Measurements from ENCODE around the gene XRCC5.

Gene XRCC5

GRCh38 chr2:216169087-216169486 lies 59.9 kb downstream of the XRCC5 start:
- peaks cover 24% of the 10 kb centered on the region for H3K36me3 ChIP-seq (ENCODE audit: insufficient read depth, low read length)
- no peak overlapping the region for H3K9ac ChIP-seq (ENCODE audit: low read depth, low read length)
- H3K9me3 ChIP-seq (ENCODE audit: control insufficient read depth, insufficient read depth, low read length) = no peaks in the 10 kb centered on the region
- H3K4me1 ChIP-seq (ENCODE audit: insufficient read depth, low read length) = no peaks in the 10 kb centered on the region

- Histone ChIP-seq H3K9ac (ENCODE audit: low read depth, low read length) (no peak overlapping the region), H3K4me1 (ENCODE audit: insufficient read depth, low read length) (no peaks in the 10 kb centered on the region), H3K36me3 (ENCODE audit: insufficient read depth, low read length) (peaks cover 28% of the 10 kb centered on the region), H3K9me3 (ENCODE audit: control insufficient read depth, insufficient read depth, low read length) (no peaks in the 10 kb centered on the region)
Observed at GRCh38 chr2:216170076-216170763, 61.1 kb downstream of the XRCC5 start.

DNA sequence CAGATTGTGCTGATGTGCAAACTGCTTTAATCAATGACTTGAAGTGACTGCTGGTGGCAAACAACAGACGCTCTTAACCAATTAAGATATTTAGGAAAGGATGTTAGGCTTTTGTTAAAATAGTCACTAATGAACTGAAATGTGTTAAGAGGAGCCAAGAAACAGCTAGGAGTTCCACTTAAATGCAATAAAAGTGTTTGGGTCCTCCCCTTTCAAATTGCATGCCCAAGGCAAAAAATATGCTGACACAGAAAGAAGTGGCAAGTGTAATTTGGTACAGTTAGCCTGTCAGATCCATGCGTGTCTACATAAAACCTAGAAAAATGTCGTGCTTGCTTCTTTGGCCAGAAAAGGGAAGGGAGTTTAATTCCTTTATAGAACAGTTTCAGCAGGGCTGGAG lies 61.9 kb downstream of the XRCC5 start:
- Histone ChIP-seq H3K36me3 (ENCODE audit: insufficient read depth, low read length) (peaks cover 30% of the 10 kb centered on the region), H3K4me1 (ENCODE audit: insufficient read depth, low read length) (no peaks in the 10 kb centered on the region), H3K9me3 (ENCODE audit: control insufficient read depth, insufficient read depth, low read length) (no peaks in the 10 kb centered on the region), H3K9ac (ENCODE audit: low read depth, low read length) (no peak overlapping the region)

GRCh38 chr2:216172493-216172892 lies 63.3 kb downstream of the XRCC5 start:
- Histone ChIP-seq H3K9ac (ENCODE audit: low read depth, low read length) (no peak overlapping the region), H3K36me3 (ENCODE audit: insufficient read depth, low read length) (peaks cover 30% of the 10 kb centered on the region), H3K9me3 (ENCODE audit: control insufficient read depth, insufficient read depth, low read length) (no peaks in the 10 kb centered on the region), H3K4me1 (ENCODE audit: insufficient read depth, low read length) (no peaks in the 10 kb centered on the region)

GRCh38 chr2:216179015-216179414 lies 69.9 kb downstream of the XRCC5 start:
- Histone ChIP-seq H3K9ac (ENCODE audit: low read depth, low read length) (no peak overlapping the region), H3K9me3 (ENCODE audit: control insufficient read depth, insufficient read depth, low read length) (no peaks in the 10 kb centered on the region), H3K36me3 (ENCODE audit: insufficient read depth, low read length) (peaks cover 16% of the 10 kb centered on the region), H3K4me1 (ENCODE audit: insufficient read depth, low read length) (peaks cover 10% of the 10 kb centered on the region)

GRCh38 chr2:216181351-216181750 lies 72.2 kb downstream of the XRCC5 start:
- Histone ChIP-seq H3K36me3 (ENCODE audit: insufficient read depth, low read length) (peaks cover 6% of the 10 kb centered on the region), H3K9me3 (ENCODE audit: control insufficient read depth, insufficient read depth, low read length) (no peaks in the 10 kb centered on the region), H3K9ac (ENCODE audit: low read depth, low read length) (no peak overlapping the region), H3K4me1 (ENCODE audit: insufficient read depth, low read length) (peaks cover 10% of the 10 kb centered on the region)

GRCh38 chr2:216181953-216182461 lies 72.9 kb downstream of the XRCC5 start:
- no peaks in the 10 kb centered on the region for H3K9me3 ChIP-seq (ENCODE audit: control insufficient read depth, insufficient read depth, low read length)
- peaks cover 6% of the 10 kb centered on the region for H3K36me3 ChIP-seq (ENCODE audit: insufficient read depth, low read length)

DNA sequence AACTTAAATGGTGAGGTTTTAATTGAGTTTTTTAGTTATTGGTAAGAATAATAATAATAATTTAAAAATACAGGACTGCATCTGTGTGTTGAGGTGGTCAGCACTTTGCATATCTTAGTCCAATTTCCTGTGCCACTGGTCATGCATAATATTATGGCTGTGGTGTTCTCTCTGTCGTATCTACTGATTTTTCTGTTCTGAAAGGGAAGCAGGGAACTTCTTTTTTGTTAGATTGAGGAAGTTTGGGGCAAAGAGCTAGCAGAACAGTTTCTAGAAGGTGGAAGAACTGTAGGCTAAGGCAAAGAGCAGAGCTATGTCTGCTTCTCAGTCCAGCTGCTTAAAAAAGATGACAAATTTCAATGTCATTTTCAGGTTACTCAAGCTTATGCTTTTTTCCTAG lies 74.3 kb downstream of the XRCC5 start:
- H3K36me3 ChIP-seq (ENCODE audit: insufficient read depth, low read length) = peaks cover 10% of the 10 kb centered on the region
- no peaks in the 10 kb centered on the region for H3K9me3 ChIP-seq (ENCODE audit: control insufficient read depth, insufficient read depth, low read length)
- peaks cover 27% of the 10 kb centered on the region for H3K4me1 ChIP-seq (ENCODE audit: insufficient read depth, low read length)
- no peak overlapping the region for H3K9ac ChIP-seq (ENCODE audit: low read depth, low read length)

More at GRCh38 chr2:216181953-216182461, 72.9 kb downstream of the XRCC5 start:
- Histone ChIP-seq H3K9ac (ENCODE audit: low read depth, low read length) (no peak overlapping the region), H3K4me1 (ENCODE audit: insufficient read depth, low read length) (peaks cover 16% of the 10 kb centered on the region)

DNA sequence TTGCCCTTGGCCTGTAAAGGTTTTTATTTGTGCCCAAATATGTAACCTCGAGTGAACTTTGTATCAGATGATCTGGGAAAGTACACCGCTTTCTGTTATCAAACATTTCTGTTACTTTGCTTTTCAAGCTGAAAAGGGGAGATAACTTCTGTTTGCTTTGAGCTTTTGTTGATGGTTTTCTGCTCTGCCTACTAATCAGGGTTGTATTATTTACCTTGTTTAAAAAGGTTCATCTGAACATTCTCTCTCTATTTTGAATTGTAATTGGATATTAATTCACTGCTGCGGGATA lies 79.4 kb downstream of the XRCC5 start:
- Histone ChIP-seq H3K9ac (ENCODE audit: low read depth, low read length) (no peak overlapping the region), H3K4me1 (ENCODE audit: insufficient read depth, low read length) (peaks cover 17% of the 10 kb centered on the region)

GRCh38 chr2:216188956-216189355 lies 79.8 kb downstream of the XRCC5 start:
- peaks cover 6% of the 10 kb centered on the region; the same call in 1 of the 2 replicates for H3K36me3 ChIP-seq (ENCODE audit: insufficient read depth, low read length)
- H3K9ac ChIP-seq (ENCODE audit: low read depth, low read length) = no peak overlapping the region
- H3K4me1 ChIP-seq (ENCODE audit: insufficient read depth, low read length) = peaks cover 17% of the 10 kb centered on the region
- H3K9me3 ChIP-seq (ENCODE audit: control insufficient read depth, insufficient read depth, low read length) = no peaks in the 10 kb centered on the region

More for the DNA sequence above, 79.4 kb downstream of the XRCC5 start:
- no peaks in the 10 kb centered on the region for H3K9me3 ChIP-seq (ENCODE audit: control insufficient read depth, insufficient read depth, low read length)
- H3K36me3 ChIP-seq (ENCODE audit: insufficient read depth, low read length) = peaks cover 6% of the 10 kb centered on the region; the same call in 1 of the 2 replicates

DNA sequence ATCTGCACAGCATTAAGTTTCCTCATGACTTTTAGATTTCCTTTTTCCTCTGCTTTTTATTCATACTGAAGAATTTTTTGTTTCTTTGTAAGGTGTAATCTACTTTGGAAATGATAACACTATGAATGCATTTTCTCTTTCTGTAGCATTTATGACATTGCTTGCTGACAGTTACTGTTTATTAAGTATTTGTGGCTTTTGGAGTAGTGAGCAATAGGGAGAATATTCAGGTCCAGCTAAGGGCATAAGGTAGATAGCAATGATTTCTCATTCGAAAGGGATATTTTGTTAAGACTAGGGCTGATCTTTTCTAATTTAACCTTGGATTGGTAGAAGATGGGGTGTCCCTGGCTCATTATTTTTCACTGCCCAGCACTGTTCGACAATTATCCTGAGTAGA lies 80.3 kb downstream of the XRCC5 start:
- no peak overlapping the region for H3K9ac ChIP-seq (ENCODE audit: low read depth, low read length)
- peaks cover 17% of the 10 kb centered on the region for H3K4me1 ChIP-seq (ENCODE audit: insufficient read depth, low read length)
- H3K9me3 ChIP-seq (ENCODE audit: control insufficient read depth, insufficient read depth, low read length) = no peaks in the 10 kb centered on the region
- peaks cover 6% of the 10 kb centered on the region; the same call in 1 of the 2 replicates for H3K36me3 ChIP-seq (ENCODE audit: insufficient read depth, low read length)

DNA sequence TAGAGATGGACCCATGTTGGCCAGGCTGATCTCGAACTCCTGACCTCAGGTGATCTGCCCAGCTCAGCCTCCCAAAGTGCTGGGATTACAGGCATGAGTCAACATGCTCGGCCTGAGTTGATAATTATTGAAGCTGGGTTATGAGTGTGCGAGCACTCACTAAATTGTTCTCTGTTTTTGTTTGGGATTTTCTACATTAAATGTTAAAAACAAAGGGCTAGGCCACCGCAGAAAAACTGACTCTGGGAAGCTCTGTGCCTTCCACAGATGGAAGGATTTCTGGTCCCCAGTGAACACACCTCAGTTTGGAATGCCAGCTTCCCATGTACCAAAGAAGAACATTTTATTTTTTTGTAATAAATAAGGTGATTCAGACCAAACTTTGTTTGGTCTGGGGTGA lies 83.0 kb downstream of the XRCC5 start:
- Histone ChIP-seq H3K9ac (ENCODE audit: low read depth, low read length) (no peak overlapping the region), H3K9me3 (ENCODE audit: control insufficient read depth, insufficient read depth, low read length) (no peaks in the 10 kb centered on the region), H3K36me3 (ENCODE audit: insufficient read depth, low read length) (peaks cover 15% of the 10 kb centered on the region), H3K4me1 (ENCODE audit: insufficient read depth, low read length) (peaks cover 9% of the 10 kb centered on the region)

DNA sequence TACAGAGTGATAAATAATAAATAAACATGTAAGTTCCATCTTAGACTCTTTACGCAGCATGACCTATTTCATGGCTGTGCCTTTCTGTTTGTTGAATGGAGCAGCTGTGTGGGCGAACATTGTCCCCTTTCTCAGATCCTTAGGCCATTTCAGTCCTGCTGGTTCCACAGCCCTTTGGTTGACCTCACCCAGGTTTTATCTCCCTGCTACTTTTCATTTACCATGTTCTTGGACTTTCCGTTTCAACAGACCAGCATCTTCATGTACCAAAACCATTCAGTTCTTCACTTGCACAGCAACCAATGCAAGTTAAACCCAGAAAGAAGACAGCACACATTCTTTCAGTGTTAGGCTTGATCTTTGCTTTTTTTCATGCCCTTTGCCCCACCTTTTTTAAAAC lies 83.8 kb downstream of the XRCC5 start:
- Histone ChIP-seq H3K9me3 (ENCODE audit: control insufficient read depth, insufficient read depth, low read length) (no peaks in the 10 kb centered on the region), H3K4me1 (ENCODE audit: insufficient read depth, low read length) (peaks cover 2% of the 10 kb centered on the region), H3K9ac (ENCODE audit: low read depth, low read length) (no peak overlapping the region), H3K36me3 (ENCODE audit: insufficient read depth, low read length) (peaks cover 13% of the 10 kb centered on the region)

DNA sequence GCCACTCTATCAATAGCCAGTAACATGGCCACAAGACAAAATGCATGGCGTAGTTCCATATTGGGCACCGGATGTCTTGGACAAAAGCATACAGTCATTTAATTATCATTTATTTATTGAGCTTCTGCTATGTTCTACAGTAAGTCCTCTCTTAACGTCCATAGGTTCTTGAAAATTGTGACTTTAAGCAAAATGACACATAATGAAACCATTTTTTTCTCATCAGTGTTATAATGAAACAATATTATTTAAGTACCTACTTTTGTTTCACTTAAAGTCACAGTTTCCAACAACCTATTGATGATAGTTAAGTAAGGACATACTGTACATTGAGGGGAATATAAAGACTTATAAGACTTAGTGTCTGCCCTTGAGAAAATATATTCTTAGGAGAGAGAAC lies 84.9 kb downstream of the XRCC5 start:
- Histone ChIP-seq H3K9ac (ENCODE audit: low read depth, low read length) (no peak overlapping the region), H3K36me3 (ENCODE audit: insufficient read depth, low read length) (peaks cover 12% of the 10 kb centered on the region), H3K4me1 (ENCODE audit: insufficient read depth, low read length) (no peaks in the 10 kb centered on the region), H3K9me3 (ENCODE audit: control insufficient read depth, insufficient read depth, low read length) (no peaks in the 10 kb centered on the region)

- H3K4me1 ChIP-seq (ENCODE audit: insufficient read depth, low read length) = no peaks in the 10 kb centered on the region
- no peak overlapping the region for H3K9ac ChIP-seq (ENCODE audit: low read depth, low read length)
- H3K36me3 ChIP-seq (ENCODE audit: insufficient read depth, low read length) = peaks cover 14% of the 10 kb centered on the region
- H3K9me3 ChIP-seq (ENCODE audit: control insufficient read depth, insufficient read depth, low read length) = no peaks in the 10 kb centered on the region
Observed at GRCh38 chr2:216194561-216194960, 85.4 kb downstream of the XRCC5 start.
